GM21360 (cell line): ENCODE results near the gene GINM1.

Source experiments
- ATAC-seq: cut with Tn5 transposase; IDR thresholded peaks from one replicate; pipeline ENCODE4 v1.9.1; 2021; ENCODE audit warnings: mild to moderate bottlenecking, moderate library complexity; ENCODE audit not compliant: unreplicated experiment

The GINM1 gene

GRCh38 chr6:149565527-149566409 lies at the start of gene GINM1:
TSS of gene GINM1 (plus strand) at chr6:149566375. CDS start at chr6:149566415, 40 bp downstream.
- peak; percentile 73 for ATAC-seq

- ATAC-seq, result no peak
Measured at GRCh38 chr6:149529650-149530049, 36.5 kb upstream of the GINM1 start.

- ATAC-seq, result no peak
Measured at GRCh38 chr6:149534742-149535141, 31.4 kb upstream of the GINM1 start.

- no peak for ATAC-seq
Measured at GRCh38 chr6:149541139-149541538, 25.0 kb upstream of the GINM1 start.

GRCh38 chr6:149544646-149545257 lies 21.4 kb upstream of the GINM1 start:
- ATAC-seq, result no peak

GRCh38 chr6:149545258-149545753 lies 20.9 kb upstream of the GINM1 start:
- peak; percentile 2 for ATAC-seq

- peak; percentile 87 for ATAC-seq
Measured at GRCh38 chr6:149545754-149546471, 20.3 kb upstream of the GINM1 start, which contains the start of gene PPIL4. TSS of gene PPIL4 (minus strand) at chr6:149546043. CDS start at chr6:149546005, 38 bp downstream.

- ATAC-seq, result no peak
Measured at GRCh38 chr6:149551920-149552319, 14.3 kb upstream of the GINM1 start.

GRCh38 chr6:149558029-149558428 lies 8.1 kb upstream of the GINM1 start:
- no peak for ATAC-seq

GRCh38 chr6:149559389-149559788 lies 6.8 kb upstream of the GINM1 start:
- ATAC-seq, result no peak

- no peak for ATAC-seq
Measured at GRCh38 chr6:149560736-149561135, 5.4 kb upstream of the GINM1 start.

GRCh38 chr6:149563203-149563927 lies 2.8 kb upstream of the GINM1 start:
- no peak for ATAC-seq

GRCh38 chr6:149563928-149564325 lies 2.2 kb upstream of the GINM1 start:
- ATAC-seq, result no peak

GRCh38 chr6:149566410-149567193 lies 427 bp downstream of the GINM1 start:
- peak; percentile 25 for ATAC-seq

GRCh38 chr6:149567194-149567586 lies 1.0 kb downstream of the GINM1 start:
- no peak for ATAC-seq

GRCh38 chr6:149567945-149568585 lies 1.9 kb downstream of the GINM1 start:
- no peak for ATAC-seq

- no peak for ATAC-seq
Measured at GRCh38 chr6:149580880-149581279, 14.7 kb downstream of the GINM1 start.

GRCh38 chr6:149581349-149581748 lies 15.2 kb downstream of the GINM1 start:
- no peak for ATAC-seq

- ATAC-seq, result no peak
Measured at GRCh38 chr6:149586149-149586548, 20.0 kb downstream of the GINM1 start.
